CD4-positive, alpha-beta T cell treated with Interleukin-17A for 4 hours (primary cell): ENCODE data around the gene ENDOG.
"Not testable (repeated sequence)": the region's sequence is repeated elsewhere in the genome, so short reads cannot be mapped to it uniquely, and the experiment has no call there.

Experiments
- DNase-seq: peaks from one replicate; pipeline ENCODE4 v3.0.0-alpha.2; 2020; ENCODE audit warnings: mixed read lengths

The ENDOG gene

GRCh38 chr9:128829477-128830251 is 11.4 kb downstream of the ENDOG start, which contains the start of gene SPOUT1:
Gene SPOUT1 (minus strand): TSS chr9:128829794. CDS start chr9:128829780, 14 bp downstream.
- DNase-seq = peak; percentile 95

GRCh38 chr9:128833696-128834095 is 15.4 kb downstream of the ENDOG start:
- DNase-seq = no peak

GRCh38 chr9:128835246-128836210 is 17.2 kb downstream of the ENDOG start:
- DNase-seq = no peak

GRCh38 chr9:128836509-128837145 is 18.3 kb downstream of the ENDOG start:
- DNase-seq = no peak

- DNase-seq = no peak
Measured at GRCh38 chr9:128838338-128838737, 20.0 kb downstream of the ENDOG start.

- DNase-seq = no peak
Measured at GRCh38 chr9:128840524-128840923, 22.2 kb downstream of the ENDOG start.

- no peak for DNase-seq
Measured at GRCh38 chr9:128841694-128842492, 23.6 kb downstream of the ENDOG start.

- not testable (repeated sequence) for DNase-seq
Measured at GRCh38 chr9:128843171-128843570, 24.9 kb downstream of the ENDOG start.

GRCh38 chr9:128845186-128845931 is 27.1 kb downstream of the ENDOG start:
- no peak for DNase-seq

GRCh38 chr9:128846680-128847030 is 28.4 kb downstream of the ENDOG start:
- no peak for DNase-seq

- no peak for DNase-seq
Measured at GRCh38 chr9:128847803-128848202, 29.5 kb downstream of the ENDOG start.

GRCh38 chr9:128851024-128851423 is 32.7 kb downstream of the ENDOG start:
- DNase-seq = not testable (repeated sequence)

- DNase-seq = peak; percentile 8
Measured at GRCh38 chr9:128851779-128852600, 33.7 kb downstream of the ENDOG start.

- not testable (repeated sequence) for DNase-seq
Measured at GRCh38 chr9:128852646-128853045, 34.3 kb downstream of the ENDOG start.

- DNase-seq = not testable (repeated sequence)
Measured at GRCh38 chr9:128854454-128854853, 36.2 kb downstream of the ENDOG start.

GRCh38 chr9:128858476-128858875 is 40.2 kb downstream of the ENDOG start:
- not testable (repeated sequence) for DNase-seq

GRCh38 chr9:128860937-128861336 is 42.6 kb downstream of the ENDOG start:
- no peak for DNase-seq

GRCh38 chr9:128861501-128861900 is 43.2 kb downstream of the ENDOG start:
- no peak for DNase-seq

GRCh38 chr9:128862401-128862851 is 44.1 kb downstream of the ENDOG start:
- no peak for DNase-seq

GRCh38 chr9:128863647-128864046 is 45.3 kb downstream of the ENDOG start:
- peak; percentile 91 for DNase-seq
